ENCODE results near the gene ZXDC. TPM values are rescaled to one million over a fixed set of nuclear protein-coding genes. Genes with fewer than 3 reads are reported as not detected.

Gene ZXDC
- total RNA-seq, 1 donor from 2014 or later = 20.7 TPM

- DNase-seq = no peak
Observed at GRCh38 chr3:126510308-126510910, 34.7 kb upstream of the ZXDC start.

- DNase-seq = no peak
Observed at GRCh38 chr3:126509597-126510307, 34.1 kb upstream of the ZXDC start.

- DNase-seq = no peak
Observed at GRCh38 chr3:126508564-126508964, 32.9 kb upstream of the ZXDC start.

DNA sequence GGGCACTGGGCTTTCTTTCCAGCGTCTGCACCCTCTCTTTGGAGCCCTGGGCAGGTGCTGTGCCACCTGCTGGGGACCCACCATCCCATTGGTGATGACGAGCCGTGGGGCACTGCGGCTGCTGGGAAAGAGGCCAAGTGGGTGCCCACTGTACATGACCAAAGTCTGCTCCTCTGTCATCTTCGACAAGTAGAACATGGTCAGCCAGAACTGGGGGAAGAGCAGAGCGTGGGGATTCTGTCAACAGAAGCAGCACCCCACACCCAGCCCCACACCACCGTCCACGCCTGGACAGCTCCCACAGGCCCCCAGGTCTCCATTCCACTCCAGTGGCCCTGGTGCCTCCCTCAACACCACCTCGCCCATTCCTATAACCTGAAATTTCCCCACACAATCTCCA lies 32.2 kb upstream of the ZXDC start:
- no peak for DNase-seq

DNA sequence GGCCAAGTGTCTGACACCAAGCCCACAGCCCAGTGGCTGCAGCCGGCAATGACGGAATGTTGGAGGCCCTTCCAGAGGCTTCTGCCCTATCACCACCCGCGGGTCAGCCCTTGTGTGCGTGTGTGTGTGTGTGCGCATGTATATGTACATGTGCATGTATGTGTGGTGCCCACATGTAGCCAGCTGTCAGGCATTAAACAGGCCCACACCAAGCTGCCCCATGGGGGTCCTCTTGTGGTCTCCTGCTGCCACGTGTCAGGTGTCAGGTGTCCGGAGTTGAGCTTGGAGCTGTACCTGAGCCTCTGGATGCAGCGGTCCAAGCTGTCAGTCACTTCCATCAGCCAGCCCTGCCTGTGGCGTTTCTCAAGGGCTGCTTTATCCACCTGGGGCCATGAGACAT lies 28.0 kb upstream of the ZXDC start:
- DNase-seq = no peak

- DNase-seq = no peak
Observed at GRCh38 chr3:126502656-126503055, 27.0 kb upstream of the ZXDC start.

DNA sequence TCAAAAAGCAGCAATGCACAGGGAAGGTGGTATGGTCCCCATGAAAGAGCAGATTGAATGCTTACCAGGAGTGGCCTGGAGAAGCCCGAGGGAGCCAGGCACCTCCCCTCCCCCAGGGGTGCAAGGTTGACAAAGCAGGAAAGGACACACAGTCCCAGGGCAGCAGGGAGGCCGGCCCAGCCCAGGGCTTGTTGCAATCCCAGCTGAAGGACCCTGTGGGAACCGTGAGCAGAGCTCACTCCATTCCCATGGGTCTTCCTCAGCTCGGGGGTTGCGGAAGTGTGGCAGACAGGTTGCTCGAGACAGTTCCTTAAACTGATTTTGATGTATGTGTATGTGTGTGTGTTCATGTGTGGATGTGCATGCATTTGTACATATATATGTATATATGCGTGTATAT lies 26.0 kb upstream of the ZXDC start:
- no peak for DNase-seq

- DNase-seq = no peak
Observed at GRCh38 chr3:126501054-126501453, 25.4 kb upstream of the ZXDC start.

DNA sequence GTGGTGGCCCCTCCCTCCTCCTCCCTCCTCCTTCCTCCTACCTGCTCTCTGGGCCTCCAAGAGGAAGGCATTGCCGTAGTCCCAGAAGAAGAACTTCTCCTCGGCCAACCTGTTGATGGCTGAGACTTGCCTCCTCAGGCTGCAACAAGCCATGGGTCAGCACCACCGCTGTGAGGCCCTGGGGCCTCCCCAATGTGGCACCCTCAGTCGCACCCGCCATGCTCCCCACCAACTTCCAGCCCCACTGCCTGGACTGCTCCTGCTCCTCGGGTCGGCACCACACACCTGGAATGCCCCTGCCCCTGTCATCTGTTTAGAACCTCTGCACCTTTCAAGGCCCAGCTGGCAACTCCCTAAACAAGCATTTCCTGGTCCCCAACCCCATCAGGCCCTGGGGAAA lies 24.3 kb upstream of the ZXDC start:
- no peak for DNase-seq

DNA sequence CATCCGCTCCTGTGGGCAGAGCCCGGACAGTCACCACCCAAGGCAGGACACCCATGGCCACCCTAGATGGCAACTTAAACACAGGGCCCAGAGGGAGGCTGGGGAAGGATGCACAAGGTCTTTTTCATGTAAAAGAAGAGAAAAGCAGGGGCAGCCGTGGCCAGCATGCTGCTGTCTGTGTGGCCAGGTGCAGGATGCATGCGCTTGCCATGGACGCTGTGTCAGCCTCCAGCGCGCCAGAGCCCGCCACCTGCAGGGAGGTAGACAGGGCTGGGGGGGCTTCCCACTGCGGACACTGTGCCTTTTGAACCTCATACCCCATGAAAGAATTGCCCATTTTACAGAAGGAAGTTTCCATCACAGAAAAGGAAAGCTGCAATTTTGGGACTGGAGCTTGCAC lies 23.7 kb upstream of the ZXDC start:
- no peak for DNase-seq

DNA sequence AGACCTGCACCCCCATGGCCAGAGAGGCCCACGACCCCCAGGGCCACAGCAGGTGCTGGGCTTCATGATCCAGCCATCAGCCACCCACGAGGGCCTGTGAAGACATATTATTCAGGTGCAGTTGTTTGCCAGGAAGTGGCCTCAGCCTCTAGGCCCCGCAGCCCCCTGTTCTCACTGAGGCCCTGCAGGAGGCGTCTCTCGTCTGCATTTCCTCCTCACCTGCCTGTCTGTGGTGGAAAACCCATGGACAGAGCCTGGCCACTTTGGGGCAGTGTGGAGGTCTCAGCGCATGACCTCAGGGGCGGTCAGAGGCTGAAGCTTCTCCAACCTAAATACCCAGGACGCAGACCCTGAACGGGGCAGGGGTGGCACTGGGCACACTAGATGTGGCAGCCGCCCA lies 23.2 kb upstream of the ZXDC start:
- no peak for DNase-seq

- DNase-seq = no peak
Observed at GRCh38 chr3:126498461-126498860, 22.8 kb upstream of the ZXDC start.

- no peak for DNase-seq
Observed at GRCh38 chr3:126497956-126498355, 22.3 kb upstream of the ZXDC start.

DNA sequence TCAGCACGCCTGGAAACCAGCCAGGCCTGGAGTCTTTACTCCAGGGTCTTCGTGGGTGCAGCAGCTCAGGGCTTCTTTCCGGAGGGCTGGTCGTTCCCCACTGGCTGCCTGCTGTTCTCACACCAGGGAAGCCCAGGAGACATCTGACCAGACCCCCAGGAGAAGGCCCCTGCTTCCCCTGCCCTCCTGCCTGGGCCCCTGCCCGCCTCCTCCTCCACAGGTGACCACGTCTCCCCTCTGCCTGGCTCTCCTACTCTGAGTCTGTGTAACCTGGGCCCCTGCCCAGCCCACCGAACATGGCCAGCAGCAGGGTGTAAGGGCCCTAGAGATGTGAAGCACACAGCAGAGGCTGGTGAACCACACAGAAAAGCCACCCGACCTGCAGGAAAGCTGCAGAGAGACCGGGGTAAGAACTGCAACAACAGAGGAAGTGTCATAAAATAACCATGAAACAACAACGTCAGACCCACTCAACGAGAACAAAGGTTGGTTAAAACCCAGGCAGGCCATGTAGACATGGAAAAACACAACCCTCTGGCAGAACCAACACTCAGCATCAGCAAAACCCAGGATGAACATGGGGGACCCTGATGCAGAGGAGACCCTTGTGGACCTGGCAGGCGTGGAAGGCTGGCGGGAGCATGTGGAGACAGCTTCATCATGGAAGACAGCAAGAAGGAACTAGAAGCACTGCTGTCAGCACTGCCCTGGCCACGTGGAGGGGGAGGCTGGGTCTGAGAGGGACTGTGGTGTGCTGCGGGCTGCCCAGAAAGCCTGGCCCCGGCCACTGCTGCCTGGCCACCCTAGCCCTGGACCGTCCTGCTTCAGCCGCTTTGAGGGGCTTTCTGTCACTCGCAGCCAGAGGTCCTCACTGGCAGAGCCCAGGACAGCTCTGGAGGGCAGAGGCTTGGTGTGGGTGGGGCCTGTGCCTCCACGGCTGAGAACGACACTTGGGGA lies 21.5 kb upstream of the ZXDC start:
- DNase-seq = no peak

GRCh38 chr3:126495786-126496185 lies 20.1 kb upstream of the ZXDC start:
- DNase-seq = no peak

- DNase-seq = no peak
Observed at GRCh38 chr3:126494970-126495230, 19.2 kb upstream of the ZXDC start.

- no peak for DNase-seq
Observed at GRCh38 chr3:126494204-126494969, 18.7 kb upstream of the ZXDC start.

DNA sequence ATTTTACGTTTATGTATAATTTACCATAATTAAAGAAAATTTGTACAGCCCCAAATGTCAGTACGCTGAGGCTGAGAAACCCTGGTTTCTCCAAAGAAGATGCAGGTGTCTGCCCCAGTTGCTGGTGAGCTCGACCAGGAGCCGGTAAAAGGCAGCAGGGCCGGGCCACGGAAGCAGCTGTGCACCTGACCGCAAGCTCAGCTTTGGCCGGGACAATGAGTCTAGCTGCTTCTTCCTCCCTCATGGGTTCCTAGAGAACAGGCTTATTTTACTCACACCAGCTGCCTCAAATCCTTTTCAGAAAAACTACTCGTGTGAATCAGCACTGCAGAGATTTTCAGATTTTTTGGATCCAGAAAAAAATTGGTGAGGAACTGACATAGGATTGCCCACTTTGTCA lies 18.0 kb upstream of the ZXDC start:
- DNase-seq = no peak

DNA sequence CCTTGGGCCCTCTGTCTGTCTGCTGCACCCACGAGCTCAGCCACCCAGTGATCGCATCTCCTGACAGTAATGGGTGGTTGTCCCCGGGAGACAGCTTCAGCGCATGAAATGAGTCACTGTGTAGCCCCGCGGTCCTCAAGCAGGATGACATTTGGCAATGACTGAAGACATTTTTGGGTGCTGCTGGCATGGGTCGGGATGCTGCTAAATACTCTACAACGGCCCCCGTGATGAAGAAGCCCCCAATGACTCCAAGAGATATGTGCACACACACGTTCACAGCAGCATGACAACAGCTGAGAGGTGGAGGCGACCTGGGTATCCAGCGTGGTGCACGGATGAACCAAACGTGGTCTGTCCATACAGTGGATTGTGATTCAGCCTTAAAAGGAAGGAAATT lies 17.4 kb upstream of the ZXDC start:
- DNase-seq = no peak

GRCh38 chr3:126491221-126492013 lies 15.7 kb upstream of the ZXDC start:
- no peak for DNase-seq

- DNase-seq = no peak
Observed at GRCh38 chr3:126490619-126491018, 14.9 kb upstream of the ZXDC start.

All from skin of body (tissue), 2 donors.